Omental fat pad (tissue), 4 donors: ENCODE measurements around the gene MAK. TPM values are rescaled to one million over a fixed set of nuclear protein-coding genes. Genes with fewer than 3 reads are reported as not detected.
"Not testable (repeated sequence)": the region's sequence is repeated elsewhere in the genome, so short reads cannot be mapped to it uniquely, and the experiment has no call there.

ENCODE experiments used
- ATAC-seq: fragments of 150-250 bp; one replicate; pipeline ENCODE4 v1.9.1; 2016; ENCODE audit warnings: mild to moderate bottlenecking, moderate library complexity; ENCODE audit not compliant: low FRiP score
- DNase-seq: peaks from one replicate; pipeline ENCODE4 v3.0.0-alpha.2; 2019; ENCODE audit warnings: low spot score
- total RNA-seq, 4 donors: library from RNA; depleted of rRNA; stranded (reverse); fragments of >200 nt; gene quantifications; one replicate each; pipeline ENCODE4 v1.1.0, GENCODE V29; 2016
- TF ChIP-seq, protein P1 (sequence below), 3 donors: fragments of 450-650 bp; IDR thresholded peaks; one replicate each; pipeline ENCODE4 v1.5.1; 2016 to 2017; ENCODE audit warnings: antibody characterized with exemption in 3 of 3, mild to moderate bottlenecking in 3 of 3, moderate library complexity in 2 of 3

The MAK gene
- total RNA-seq, 4 donors from 2014 or later = 0.25 to 1.3 (median 1.0) TPM

DNA sequence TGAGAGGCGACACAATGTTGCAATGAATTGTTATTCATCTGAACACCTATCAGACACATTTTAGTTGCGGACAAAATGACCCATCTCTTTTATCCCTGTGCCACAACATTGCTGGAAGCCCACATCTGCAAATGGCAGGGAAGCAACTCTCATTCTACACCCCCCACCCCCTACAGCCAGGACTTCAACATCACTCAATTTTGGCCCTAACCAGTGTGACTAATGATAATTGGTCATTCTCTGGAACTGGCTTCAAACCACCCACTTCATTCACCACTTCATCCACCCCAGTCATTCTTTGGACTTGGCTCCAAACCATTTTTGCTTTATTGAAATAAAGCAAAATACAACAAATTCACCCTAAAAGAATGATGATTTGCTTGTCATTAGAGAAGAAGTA, 42.0 kb upstream of the MAK start:
- no peak for ATAC-seq
- TF ChIP-seq, protein P1, sequence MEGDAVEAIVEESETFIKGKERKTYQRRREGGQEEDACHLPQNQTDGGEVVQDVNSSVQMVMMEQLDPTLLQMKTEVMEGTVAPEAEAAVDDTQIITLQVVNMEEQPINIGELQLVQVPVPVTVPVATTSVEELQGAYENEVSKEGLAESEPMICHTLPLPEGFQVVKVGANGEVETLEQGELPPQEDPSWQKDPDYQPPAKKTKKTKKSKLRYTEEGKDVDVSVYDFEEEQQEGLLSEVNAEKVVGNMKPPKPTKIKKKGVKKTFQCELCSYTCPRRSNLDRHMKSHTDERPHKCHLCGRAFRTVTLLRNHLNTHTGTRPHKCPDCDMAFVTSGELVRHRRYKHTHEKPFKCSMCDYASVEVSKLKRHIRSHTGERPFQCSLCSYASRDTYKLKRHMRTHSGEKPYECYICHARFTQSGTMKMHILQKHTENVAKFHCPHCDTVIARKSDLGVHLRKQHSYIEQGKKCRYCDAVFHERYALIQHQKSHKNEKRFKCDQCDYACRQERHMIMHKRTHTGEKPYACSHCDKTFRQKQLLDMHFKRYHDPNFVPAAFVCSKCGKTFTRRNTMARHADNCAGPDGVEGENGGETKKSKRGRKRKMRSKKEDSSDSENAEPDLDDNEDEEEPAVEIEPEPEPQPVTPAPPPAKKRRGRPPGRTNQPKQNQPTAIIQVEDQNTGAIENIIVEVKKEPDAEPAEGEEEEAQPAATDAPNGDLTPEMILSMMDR (IDR thresholded peaks at IDR 0.05) = no peak
- DNase-seq = no peak

GRCh38 chr6:10877871-10878270, 39.5 kb upstream of the MAK start:
- DNase-seq = no peak
- no peak for ATAC-seq
- TF ChIP-seq, protein P1 (IDR thresholded peaks at IDR 0.05) = no peak

- ATAC-seq (no peak), DNase-seq (no peak)
- TF ChIP-seq, protein P1 (IDR thresholded peaks at IDR 0.05) = no peak
These were observed 38.7 kb upstream of the MAK start for GRCh38 chr6:10877012-10877411.

DNA sequence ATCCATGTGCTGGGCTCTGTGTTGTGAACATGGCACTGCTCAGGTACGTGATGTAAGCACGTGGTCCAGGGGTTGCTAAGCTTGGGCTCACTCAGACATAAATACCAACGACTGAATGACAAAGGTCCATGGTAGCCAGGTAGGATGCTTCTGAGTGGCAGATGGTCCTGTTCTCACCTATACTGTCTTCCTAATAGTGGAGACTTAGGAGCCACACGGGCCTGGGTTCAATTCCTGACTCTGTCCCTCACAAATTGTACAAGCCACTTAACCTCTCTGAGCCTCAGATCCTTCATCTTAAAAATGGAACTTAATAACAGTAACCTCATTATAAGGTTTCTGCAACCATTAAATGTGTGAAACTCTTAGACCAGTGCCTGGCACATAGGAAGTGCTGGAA, 36.7 kb upstream of the MAK start:
- ATAC-seq (no peak), DNase-seq (no peak)
- TF ChIP-seq, protein P1 (IDR thresholded peaks at IDR 0.05) = no peak

DNA sequence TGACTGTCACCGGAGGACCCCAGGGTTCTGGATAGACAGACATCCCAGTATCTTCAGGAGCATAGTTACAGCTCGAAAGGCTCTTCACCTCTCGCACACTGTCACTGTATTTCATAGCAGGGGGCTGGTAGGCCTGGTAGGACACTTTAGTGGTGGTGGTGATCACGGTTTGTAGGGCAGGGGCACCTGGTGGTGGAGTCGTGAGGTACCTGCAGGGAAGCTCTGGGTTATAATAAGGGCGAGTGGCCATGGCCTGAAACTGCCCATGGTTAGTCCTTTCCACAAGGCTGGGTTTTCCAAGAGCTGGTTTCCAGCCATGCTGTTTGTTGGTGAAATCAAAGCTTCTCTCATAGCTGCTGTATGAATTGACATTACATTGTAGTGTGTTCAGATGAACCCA, 35.9 kb upstream of the MAK start:
- DNase-seq = no peak
- no peak for ATAC-seq
- TF ChIP-seq, protein P1 (IDR thresholded peaks at IDR 0.05) = no peak

- TF ChIP-seq, protein P1 (IDR thresholded peaks at IDR 0.05) = no peak
- no peak for ATAC-seq
- DNase-seq = no peak
These were observed 35.0 kb upstream of the MAK start for GRCh38 chr6:10873374-10873773.

GRCh38 chr6:10867952-10868351, 29.6 kb upstream of the MAK start:
- TF ChIP-seq, protein P1 (IDR thresholded peaks at IDR 0.05) = no peak
- no peak for ATAC-seq
- DNase-seq = no peak

DNA sequence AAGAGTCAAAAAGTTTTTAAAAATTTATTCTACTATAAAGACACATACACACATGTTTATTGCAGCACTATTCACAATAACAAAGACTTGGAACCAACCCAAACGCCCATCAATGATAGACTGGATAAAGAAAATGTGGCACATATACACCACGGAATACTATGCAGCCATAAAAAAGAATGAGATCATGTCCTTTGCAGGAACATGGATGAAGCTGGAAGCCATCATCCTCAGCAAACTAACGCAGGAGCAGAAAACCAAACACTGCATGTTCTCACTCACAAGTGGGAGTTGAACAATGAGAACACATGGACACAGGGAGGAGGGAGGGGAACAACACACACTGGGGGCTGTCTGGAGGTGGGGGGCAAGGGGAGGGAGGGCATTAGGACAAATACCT, 28.4 kb upstream of the MAK start:
- not testable (repeated sequence) for ATAC-seq, DNase-seq

DNA sequence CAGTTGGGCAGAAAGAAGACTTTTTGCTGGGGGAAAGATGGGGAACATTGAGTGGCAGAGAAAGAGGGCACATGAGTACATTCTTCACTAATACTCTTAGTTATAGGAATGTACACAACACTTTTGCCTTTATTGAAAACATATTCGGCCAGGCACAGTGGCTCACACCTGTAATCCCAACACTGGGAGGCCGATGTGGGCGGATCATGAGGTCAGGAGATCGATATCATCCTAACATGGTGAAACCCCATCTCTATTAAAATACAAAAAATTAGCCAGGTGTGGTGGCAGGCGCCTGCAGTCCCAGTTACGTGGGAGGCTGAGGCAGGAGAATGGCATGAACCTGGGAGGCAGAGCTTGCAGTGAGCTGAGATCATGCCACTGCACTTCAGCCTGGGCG, 24.7 kb upstream of the MAK start:
- not testable (repeated sequence) for ATAC-seq, DNase-seq
